ENCODE data around the gene DNAH11.

The DNAH11 gene

GRCh38 chr7:21746949-21747348 lies 204.1 kb downstream of the DNAH11 start:
- TF ChIP-seq CTCF (IDR thresholded peaks at IDR 0.05; ENCODE audit: low read depth, low read length), result no peak
- DNase-seq (ENCODE audit: extremely low read depth, low read depth), result no peak

GRCh38 chr7:21747806-21748205 lies 205.0 kb downstream of the DNAH11 start:
- DNase-seq (ENCODE audit: extremely low read depth, low read depth), result no peak
- TF ChIP-seq CTCF (IDR thresholded peaks at IDR 0.05; ENCODE audit: low read depth, low read length), result no peak

- TF ChIP-seq CTCF (IDR thresholded peaks at IDR 0.05; ENCODE audit: low read depth, low read length), result no peak
- DNase-seq (ENCODE audit: extremely low read depth, low read depth), result no peak
Measured at GRCh38 chr7:21749378-21749777, 206.5 kb downstream of the DNAH11 start.

- no peak for DNase-seq (ENCODE audit: extremely low read depth, low read depth)
- no peak for TF ChIP-seq CTCF (IDR thresholded peaks at IDR 0.05; ENCODE audit: low read depth, low read length)
Measured at GRCh38 chr7:21753071-21753470, 210.2 kb downstream of the DNAH11 start.

- DNase-seq (ENCODE audit: extremely low read depth, low read depth), result no peak
- TF ChIP-seq CTCF (IDR thresholded peaks at IDR 0.05; ENCODE audit: low read depth, low read length), result no peak
Measured at GRCh38 chr7:21754963-21755362, 212.1 kb downstream of the DNAH11 start.

- DNase-seq (ENCODE audit: extremely low read depth, low read depth), result no peak
- TF ChIP-seq CTCF (IDR thresholded peaks at IDR 0.05; ENCODE audit: low read depth, low read length), result no peak
Measured at GRCh38 chr7:21757537-21758282, 214.9 kb downstream of the DNAH11 start.

GRCh38 chr7:21758286-21758685 lies 215.4 kb downstream of the DNAH11 start:
- TF ChIP-seq CTCF (IDR thresholded peaks at IDR 0.05; ENCODE audit: low read depth, low read length), result no peak
- no peak for DNase-seq (ENCODE audit: extremely low read depth, low read depth)
